Endodermal cell (in vitro differentiated cells): ENCODE results near the gene CHCHD3. TPM values are rescaled to one million over a fixed set of nuclear protein-coding genes. Genes with fewer than 3 reads are reported as not detected.

Experiments
- DNase-seq: peaks from one replicate; pipeline ENCODE4 v3.0.0-alpha.2; 2017
- H3K27ac ChIP-seq: 2 replicates; pipeline ENCODE4 v1.5.1; 2013; ENCODE audit warnings: mild to moderate bottlenecking, low read depth, low read length, moderate library complexity
- H3K27me3 ChIP-seq: 2 replicates; pipeline ENCODE4 v1.6.1; 2013; ENCODE audit warnings: mild to moderate bottlenecking, low read length, moderate library complexity; ENCODE audit not compliant: insufficient read depth, control insufficient read depth, poor library complexity, severe bottlenecking
- H3K36me3 ChIP-seq: 2 replicates; pipeline ENCODE4 v1.7.0; 2013; ENCODE audit warnings: mild to moderate bottlenecking, low read length, moderate library complexity; ENCODE audit not compliant: control insufficient read depth, insufficient read depth
- H3K4me1 ChIP-seq: one replicate; pipeline ENCODE4 v1.7.0; 2013; ENCODE audit warnings: low read length; ENCODE audit not compliant: control insufficient read depth, insufficient read depth
- H3K4me3 ChIP-seq: 2 replicates; pipeline ENCODE4 v1.5.1; 2013; ENCODE audit warnings: mild to moderate bottlenecking, low read length, moderate library complexity
- H3K9ac ChIP-seq: 2 replicates; pipeline ENCODE4 v1.6.1; 2013; ENCODE audit warnings: mild to moderate bottlenecking, low read length, moderate library complexity; ENCODE audit not compliant: poor library complexity, severe bottlenecking; ENCODE audit errors: extremely low read depth
- H3K9me3 ChIP-seq: 2 replicates; pipeline ENCODE4 v1.6.1; 2013; ENCODE audit warnings: mild to moderate bottlenecking, low read length, moderate library complexity; ENCODE audit not compliant: control insufficient read depth
- H3K27ac Mint-ChIP-seq: 2 replicates; pipeline ENCODE4 v1.8.0; 2020; ENCODE audit warnings: mixed read lengths
- H3K27me3 Mint-ChIP-seq: 2 replicates; pipeline ENCODE4 v1.8.0; 2021; ENCODE audit warnings: mild to moderate bottlenecking, mixed read lengths; ENCODE audit not compliant: insufficient read depth
- H3K36me3 Mint-ChIP-seq: 2 replicates; pipeline ENCODE4 v1.8.0; 2020; ENCODE audit warnings: low read depth, mixed read lengths
- H3K4me1 Mint-ChIP-seq: 2 replicates; pipeline ENCODE4 v1.8.0; 2020; ENCODE audit warnings: mixed read lengths
- H3K4me3 Mint-ChIP-seq: 2 replicates; pipeline ENCODE4 v1.8.0; 2020; ENCODE audit warnings: mild to moderate bottlenecking, moderate library complexity, mixed read lengths
- H3K9me3 Mint-ChIP-seq: 2 replicates; pipeline ENCODE4 v1.8.0; 2020; ENCODE audit warnings: mild to moderate bottlenecking, mixed read lengths
- CTCF ChIP-seq: fragments of 200-600 bp; sonication (generic); conservative IDR thresholded peaks from 2 replicates; pipeline ENCODE4 v1.5.0; 2021; ENCODE audit warnings: antibody characterized with exemption, mild to moderate bottlenecking
- WGBS, 2 experiments: methylation state at CpG; one replicate each; pipeline versions ENCODE4 v1.1.5 to v1.1.7; 2013; ENCODE audit warnings: missing lambda C conversion rate in 2 of 2, mixed read lengths in 1 of 2; ENCODE audit not compliant: insufficient coverage in 1 of 2, insufficient read length in 1 of 2; 5-methylcytosine and 5-hydroxymethylcytosine counted together
- total RNA-seq, 2 donors: library from RNA; stranded (reverse); fragmentation: NEBNext Ultra II Directional in 1 of 2; extraction: Animal tissue kit (Norgen Biotek cat#: 25700) in 1 of 2; gene quantifications; 2 replicates in 1 of 2; 3 replicates in 1 of 2; pipeline ENCODE4 v1.2.1, GENCODE V29; 2021

CHCHD3 gene
- total RNA-seq, 2 donors from 2014 or later, result 70.4 to 75.2 TPM

- H3K36me3 ChIP-seq, result no peaks in the 10 kb centered on the region
- H3K4me3 ChIP-seq, result no peak overlapping the region
- no peaks in the 10 kb centered on the region for H3K27me3 ChIP-seq
- no peaks in the 10 kb centered on the region for H3K36me3 Mint-ChIP-seq
- no peak for DNase-seq
- no peak overlapping the region for H3K27ac ChIP-seq
- no peak overlapping the region for H3K27ac Mint-ChIP-seq
- no peaks in the 10 kb centered on the region for H3K4me1 ChIP-seq
- peaks cover 6% of the 10 kb centered on the region for H3K4me1 Mint-ChIP-seq
- H3K27me3 Mint-ChIP-seq, result no peaks in the 10 kb centered on the region
- H3K9ac ChIP-seq, result no peak overlapping the region
- no peak for TF ChIP-seq CTCF
- 91 to 100% methylated on average over 1 to 3 of the region's 4 CpGs for WGBS, 2 experiments
- H3K4me3 Mint-ChIP-seq, result no peak overlapping the region
- no peaks in the 10 kb centered on the region for H3K9me3 ChIP-seq
- no peaks in the 10 kb centered on the region for H3K9me3 Mint-ChIP-seq
Observed at GRCh38 chr7:132941905-132942304, 140.0 kb downstream of the CHCHD3 start.

GRCh38 chr7:132941428-132941827 is 140.5 kb downstream of the CHCHD3 start:
- peaks cover 6% of the 10 kb centered on the region for H3K4me1 Mint-ChIP-seq
- no peak for DNase-seq
- H3K27me3 ChIP-seq, result no peaks in the 10 kb centered on the region
- no peak overlapping the region for H3K27ac ChIP-seq
- H3K27me3 Mint-ChIP-seq, result no peaks in the 10 kb centered on the region
- H3K9me3 Mint-ChIP-seq, result no peaks in the 10 kb centered on the region
- no peaks in the 10 kb centered on the region for H3K4me1 ChIP-seq
- TF ChIP-seq CTCF, result no peak
- no peak overlapping the region for H3K4me3 ChIP-seq
- WGBS, 2 experiments, result 79 to 92% methylated on average over 2 to 4 of the region's 4 CpGs
- H3K9me3 ChIP-seq, result no peaks in the 10 kb centered on the region
- H3K36me3 Mint-ChIP-seq, result no peaks in the 10 kb centered on the region
- no peak overlapping the region for H3K4me3 Mint-ChIP-seq
- no peaks in the 10 kb centered on the region for H3K36me3 ChIP-seq
- H3K27ac Mint-ChIP-seq, result no peak overlapping the region
- no peak overlapping the region for H3K9ac ChIP-seq

GRCh38 chr7:132940084-132940483 is 141.8 kb downstream of the CHCHD3 start:
- TF ChIP-seq CTCF, result no peak
- H3K4me3 Mint-ChIP-seq, result no peak overlapping the region
- no peaks in the 10 kb centered on the region for H3K27me3 Mint-ChIP-seq
- H3K4me1 ChIP-seq, result no peaks in the 10 kb centered on the region
- H3K27ac Mint-ChIP-seq, result no peak overlapping the region
- H3K4me3 ChIP-seq, result no peak overlapping the region
- no peak overlapping the region for H3K9ac ChIP-seq
- no peaks in the 10 kb centered on the region for H3K9me3 Mint-ChIP-seq
- H3K36me3 Mint-ChIP-seq, result peaks cover 5% of the 10 kb centered on the region
- H3K4me1 Mint-ChIP-seq, result peaks cover 6% of the 10 kb centered on the region
- H3K27ac ChIP-seq, result no peak overlapping the region
- H3K9me3 ChIP-seq, result peaks cover 10% of the 10 kb centered on the region
- no peak for DNase-seq
- no peaks in the 10 kb centered on the region for H3K36me3 ChIP-seq
- no peaks in the 10 kb centered on the region for H3K27me3 ChIP-seq
